GM12873 (cell line): ENCODE data around the gene PTHLH.

Experiments used
- TF ChIP-seq, protein P1 (sequence below): IDR thresholded peaks from 2 replicates; pipeline ENCODE4 v1.5.1; 2012; ENCODE audit warnings: low read depth, mild to moderate bottlenecking, moderate library complexity, low read length, control low read depth; ENCODE audit not compliant: insufficient read depth; ENCODE audit errors: missing control alignments

The PTHLH gene

DNA sequence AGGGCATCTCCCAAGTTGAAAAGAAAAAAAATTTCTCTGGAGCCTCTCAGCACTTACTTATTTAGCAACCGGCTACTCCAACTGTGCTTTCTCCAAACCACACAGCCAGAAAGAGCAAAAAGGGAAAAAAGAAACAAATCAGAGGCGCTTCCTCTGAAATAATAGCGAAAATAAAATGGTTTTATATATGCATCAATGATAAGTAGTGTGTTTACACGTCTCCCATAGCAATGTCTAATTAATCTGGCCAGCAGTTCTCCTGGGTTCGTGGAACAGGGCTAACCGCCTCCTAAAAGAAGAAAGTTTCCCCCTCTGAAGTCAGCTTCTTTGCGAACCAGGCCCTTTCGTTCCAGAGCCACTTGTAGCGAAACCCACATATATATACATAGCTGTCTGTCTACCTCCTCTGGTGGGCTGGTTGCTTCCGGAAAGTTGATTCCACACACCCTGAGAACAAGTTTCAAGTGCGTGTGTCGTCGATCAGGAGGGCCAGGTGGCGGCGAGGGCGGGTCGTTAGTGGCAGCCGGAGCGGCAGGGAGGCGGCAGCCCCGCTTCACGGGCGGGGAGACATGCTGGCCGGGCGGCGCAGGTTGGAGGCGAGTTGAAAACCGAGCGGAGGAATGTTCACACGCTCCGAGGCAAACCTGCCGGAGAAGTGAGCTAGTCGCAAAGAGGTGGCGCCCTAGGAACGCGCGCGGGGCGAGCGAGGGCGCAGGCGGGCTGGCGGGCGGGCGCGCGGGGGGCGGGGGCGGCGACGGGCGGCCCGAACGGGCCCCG is 2.7 kb downstream of the PTHLH start:
- TF ChIP-seq, protein P1, sequence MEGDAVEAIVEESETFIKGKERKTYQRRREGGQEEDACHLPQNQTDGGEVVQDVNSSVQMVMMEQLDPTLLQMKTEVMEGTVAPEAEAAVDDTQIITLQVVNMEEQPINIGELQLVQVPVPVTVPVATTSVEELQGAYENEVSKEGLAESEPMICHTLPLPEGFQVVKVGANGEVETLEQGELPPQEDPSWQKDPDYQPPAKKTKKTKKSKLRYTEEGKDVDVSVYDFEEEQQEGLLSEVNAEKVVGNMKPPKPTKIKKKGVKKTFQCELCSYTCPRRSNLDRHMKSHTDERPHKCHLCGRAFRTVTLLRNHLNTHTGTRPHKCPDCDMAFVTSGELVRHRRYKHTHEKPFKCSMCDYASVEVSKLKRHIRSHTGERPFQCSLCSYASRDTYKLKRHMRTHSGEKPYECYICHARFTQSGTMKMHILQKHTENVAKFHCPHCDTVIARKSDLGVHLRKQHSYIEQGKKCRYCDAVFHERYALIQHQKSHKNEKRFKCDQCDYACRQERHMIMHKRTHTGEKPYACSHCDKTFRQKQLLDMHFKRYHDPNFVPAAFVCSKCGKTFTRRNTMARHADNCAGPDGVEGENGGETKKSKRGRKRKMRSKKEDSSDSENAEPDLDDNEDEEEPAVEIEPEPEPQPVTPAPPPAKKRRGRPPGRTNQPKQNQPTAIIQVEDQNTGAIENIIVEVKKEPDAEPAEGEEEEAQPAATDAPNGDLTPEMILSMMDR, result peak; percentile 17

DNA sequence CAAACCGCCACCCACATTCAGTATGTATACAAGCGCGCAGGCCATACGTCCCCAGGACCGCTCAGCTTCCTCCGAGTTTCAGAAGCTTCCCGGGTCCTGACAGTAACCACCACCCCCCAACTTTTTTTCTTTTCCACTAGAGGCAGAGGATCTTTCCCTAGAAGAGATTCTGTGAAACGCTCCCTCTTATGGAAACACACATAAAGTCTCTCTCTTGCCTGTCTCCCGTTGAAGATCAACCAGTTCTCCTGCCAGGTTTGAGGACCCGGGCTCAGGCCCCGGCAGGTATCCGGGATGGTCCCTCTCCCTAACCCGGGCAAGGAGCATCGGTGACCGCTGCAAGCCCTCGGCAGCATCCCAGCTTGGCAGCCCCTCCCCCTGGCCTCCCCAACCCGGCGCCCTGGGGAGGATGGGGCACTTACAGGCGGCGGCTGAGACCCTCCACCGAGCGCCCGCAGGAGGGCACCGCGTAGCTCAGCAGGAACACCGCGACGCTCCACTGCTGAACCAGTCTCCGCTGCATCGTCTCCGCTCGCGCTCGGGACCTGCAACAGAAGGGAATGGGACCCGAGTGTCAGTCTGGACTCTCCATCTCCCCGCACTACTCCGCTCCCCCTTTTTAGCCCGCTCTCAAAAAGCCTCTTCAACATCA is 3.4 kb downstream of the PTHLH start:
- TF ChIP-seq, protein P1, result no peak

GRCh38 chr12:27967551-27968054 is 4.9 kb downstream of the PTHLH start:
- TF ChIP-seq, protein P1, result no peak

DNA sequence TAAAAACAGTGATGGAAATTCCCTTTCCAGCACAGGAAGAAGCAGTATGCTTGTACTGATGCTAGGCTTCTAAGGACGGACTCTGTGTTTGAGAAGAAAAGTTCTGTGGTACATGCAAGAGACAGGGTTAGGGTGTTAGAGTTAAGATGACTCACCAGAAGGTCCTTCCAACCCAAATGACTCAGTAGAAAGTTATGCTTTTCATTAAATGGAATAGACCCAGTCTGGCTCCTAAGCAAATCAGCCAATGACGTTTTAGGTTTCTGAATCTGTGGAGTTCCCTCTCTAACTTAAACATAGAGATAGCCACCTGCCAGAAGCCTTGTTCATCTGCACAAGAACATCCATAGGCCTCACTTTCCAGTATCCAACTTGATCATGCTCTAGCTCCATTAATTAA is 5.7 kb downstream of the PTHLH start:
- TF ChIP-seq, protein P1, result no peak

DNA sequence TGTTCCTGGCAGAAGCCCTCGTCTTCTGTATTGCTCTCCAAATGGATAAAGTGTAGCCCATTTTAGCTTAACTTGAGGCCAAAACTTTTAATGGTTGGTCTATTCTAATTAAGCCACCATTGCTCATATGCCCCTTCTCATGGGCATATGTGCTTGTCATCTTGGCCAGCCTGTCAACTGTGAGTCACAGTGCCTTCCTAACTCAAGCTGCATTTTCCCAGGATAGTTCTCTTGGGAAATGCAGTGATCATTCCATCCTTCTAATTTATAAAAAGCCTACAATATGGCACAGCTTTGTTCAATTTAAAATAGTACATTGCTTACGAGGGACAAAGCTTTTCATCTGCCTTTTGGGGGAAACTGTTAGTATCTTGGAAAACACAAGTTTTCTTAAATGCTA is 6.6 kb downstream of the PTHLH start:
- TF ChIP-seq, protein P1, result no peak

DNA sequence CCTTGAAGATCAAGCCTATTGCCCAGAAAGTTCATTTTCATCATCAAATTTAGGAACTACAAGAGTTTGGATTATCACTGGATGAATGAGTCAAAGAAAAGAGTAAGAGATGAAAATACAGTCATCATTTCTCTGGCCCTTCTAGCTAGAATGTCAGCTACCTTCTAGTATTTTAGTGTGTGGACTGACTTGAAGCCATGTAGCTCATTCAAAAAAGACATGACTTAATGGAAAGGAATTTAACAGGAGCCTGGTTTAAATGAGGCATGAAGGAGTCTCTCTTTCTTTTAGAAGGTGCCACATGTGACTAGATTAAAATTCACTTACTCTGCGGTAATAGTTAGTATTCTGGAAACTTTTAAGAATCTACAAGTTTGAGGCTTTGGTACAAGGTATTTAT is 7.1 kb downstream of the PTHLH start:
- TF ChIP-seq, protein P1, result no peak

DNA sequence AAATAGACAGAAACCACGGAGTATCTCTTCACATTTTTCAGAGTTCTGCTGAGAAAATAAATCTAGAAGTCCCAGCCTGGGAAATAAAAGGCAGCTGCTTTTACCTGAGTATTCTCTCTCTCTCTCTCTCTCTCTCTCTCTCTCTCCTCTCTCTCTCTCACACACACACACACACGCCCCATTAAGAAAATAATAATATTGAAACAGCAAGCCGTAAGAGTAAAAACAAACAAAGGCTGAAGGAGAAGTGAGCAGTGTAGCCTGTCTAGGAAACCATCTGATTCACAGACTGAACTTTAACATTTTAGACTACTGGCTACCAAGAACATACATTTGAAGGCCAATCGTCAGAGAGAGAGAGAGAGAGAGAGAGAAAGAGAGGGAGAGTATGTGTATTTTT is 8.4 kb downstream of the PTHLH start:
- TF ChIP-seq, protein P1, result no peak
